HCT116 (cell line): ENCODE results near the gene MAP4. TPM values are rescaled to one million over a fixed set of nuclear protein-coding genes. Genes with fewer than 3 reads are reported as not detected.
"Not testable (repeated sequence)": the region's sequence is repeated elsewhere in the genome, so short reads cannot be mapped to it uniquely, and the experiment has no call there.

Source experiments
- ATAC-seq: fragments of 200-7000 bp; cut with Tn5 transposase; 2 replicates; pipeline ENCODE4 v1.9.1; 2020; ENCODE audit warnings: mild to moderate bottlenecking, moderate library complexity
- BruUV-seq: library from RNA; stranded (reverse); fragments of 400-500 nt; replicated peaks from 2 replicates; lab custom pipeline; 2021; lab: Mats Ljungman, UMichigan
- CTCF ChIA-PET: fragments of 300-600 bp; sonication (Branson Sonifier 250); formaldehyde crosslinking; loops from one replicate; lab custom pipeline; 2021; ENCODE audit warnings: antibody characterized with exemption; lab: Charles Lee
- POLR2A ChIA-PET: fragments of 300-600, 350-600 bp; sonication (Branson Sonifier 250); formaldehyde crosslinking; loops from one replicate; lab custom pipeline; 2021; ENCODE audit warnings: antibody characterized with exemption; lab: Charles Lee
- RAD21 ChIA-PET, 2 experiments: fragments of 300-600 bp; sonication (Branson Sonifier 250); formaldehyde crosslinking; loops; one replicate each; lab custom pipeline; 2023; ENCODE audit warnings: low total read pairs in 2 of 2; ENCODE audit not compliant: uncharacterized antibody in 2 of 2, unreplicated experiment in 2 of 2, low non-redundant PET in 1 of 2; lab: Charles Lee
- DNase-seq: peaks from one replicate; pipeline ENCODE4 v3.0.0-alpha.2; 2010; ENCODE audit warnings: low read depth, low spot score
- H2AFZ ChIP-seq: fragments of 200-600 bp; shearing (Covaris generic), sonication (generic); 2 replicates; pipeline ENCODE4 v1.6.1; 2017; ENCODE audit warnings: low read depth, mixed run types, mixed read lengths, antibody characterized with exemption, low read length; ENCODE audit not compliant: poor library complexity, severe bottlenecking
- H3K27ac ChIP-seq: 2 replicates; pipeline ENCODE4 v1.5.1; 2012; ENCODE audit warnings: low read depth, low read length
- H3K27me3 ChIP-seq: fragments of 200-600 bp; sonication (generic); 2 replicates; pipeline ENCODE4 v1.6.1; 2016; ENCODE audit warnings: mixed run types, low read length, mixed read lengths; ENCODE audit not compliant: insufficient read depth
- H3K36me3 ChIP-seq, 2 experiments: fragments of 200-500 bp in 1 of 2; fragments of 200-600 bp in 1 of 2; sonication (Bioruptor generic) in 1 of 2; sonication (generic) in 1 of 2; 2 replicates each; pipeline versions ENCODE4 v1.5.1 to v1.6.1; 2014 to 2016; ENCODE audit warnings: low read length in 2 of 2, inconsistent platforms in 1 of 2, mixed read lengths in 1 of 2, mixed run types in 1 of 2; ENCODE audit not compliant: insufficient read depth in 2 of 2, control insufficient read depth in 1 of 2
- H3K4me1 ChIP-seq, 2 experiments: fragments of 200-600 bp in 1 of 2; sonication (generic) in 1 of 2; 2 replicates each; pipeline versions ENCODE4 v1.5.1 to v1.6.1; 2012 to 2017; ENCODE audit warnings: low read length in 2 of 2, inconsistent platforms in 1 of 2, mild to moderate bottlenecking in 1 of 2, mixed read lengths in 1 of 2, mixed run types in 1 of 2, moderate library complexity in 1 of 2; ENCODE audit not compliant: insufficient read depth in 2 of 2, control insufficient read depth in 1 of 2
- H3K4me2 ChIP-seq: fragments of 200-600 bp; sonication (generic); 2 replicates; pipeline ENCODE4 v1.6.1; 2017; ENCODE audit warnings: mixed run types, low read length, mixed read lengths
- H3K4me3 ChIP-seq, 2 experiments: fragments of 200-600 bp in 1 of 2; sonication (generic) in 1 of 2; replicated peaks in 1 of 2; 2 replicates each; pipeline ENCODE4 v1.5.1; 2011 to 2016; ENCODE audit warnings: low read length in 2 of 2, control low read depth in 1 of 2, low read depth in 1 of 2, mild to moderate bottlenecking in 1 of 2, mixed read lengths in 1 of 2, mixed run types in 1 of 2
- H3K79me2 ChIP-seq: fragments of 200-600 bp; sonication (generic); 2 replicates; pipeline ENCODE4 v1.6.1; 2017; ENCODE audit warnings: mild to moderate bottlenecking, mixed run types, low read length, moderate library complexity, mixed read lengths; ENCODE audit not compliant: insufficient read depth
- H3K9ac ChIP-seq: fragments of 200-600 bp; sonication (generic); 2 replicates; pipeline ENCODE4 v1.6.1; 2016; ENCODE audit warnings: low read length, mixed read lengths
- H3K9me2 ChIP-seq: fragments of 200-600 bp; sonication (generic), shearing (Covaris generic); 2 replicates; pipeline ENCODE4 v1.6.1; 2017; ENCODE audit warnings: mixed run types, mild to moderate bottlenecking, moderate library complexity; ENCODE audit not compliant: insufficient read depth
- H3K9me3 ChIP-seq, 2 experiments: fragments of 200-500 bp in 1 of 2; fragments of 200-600 bp in 1 of 2; sonication (Bioruptor generic) in 1 of 2; sonication (generic) in 1 of 2; 2 replicates each; pipeline ENCODE4 v1.6.1; 2014 to 2017; ENCODE audit warnings: low read length in 2 of 2, mixed read lengths in 2 of 2, inconsistent platforms in 1 of 2, low read depth in 1 of 2, mild to moderate bottlenecking in 1 of 2, mixed run types in 1 of 2, moderate library complexity in 1 of 2; ENCODE audit not compliant: control insufficient read depth in 1 of 2, insufficient read depth in 1 of 2
- H4K20me1 ChIP-seq: fragments of 200-600 bp; sonication (generic), shearing (Covaris generic); 2 replicates; pipeline ENCODE4 v1.6.1; 2017; ENCODE audit warnings: mixed run types, mild to moderate bottlenecking, moderate library complexity; ENCODE audit not compliant: insufficient read depth
- CBX3 ChIP-seq: IDR thresholded peaks from 2 replicates; pipeline ENCODE4 v1.6.1; 2012; ENCODE audit warnings: low read depth
- CEBPB ChIP-seq: IDR thresholded peaks from 2 replicates; pipeline ENCODE4 v1.6.1; 2012; ENCODE audit warnings: low read depth
- CTCF ChIP-seq, 3 experiments: fragments of 200-600 bp in 1 of 3; sonication (generic) in 1 of 3; IDR thresholded peaks in 2 of 3; conservative IDR thresholded peaks in 1 of 3; 2 replicates each; pipeline ENCODE4 v1.5.1; 2012 to 2017; ENCODE audit warnings: low read depth in 2 of 3, low read length in 2 of 3, antibody characterized with exemption in 1 of 3, borderline replicate concordance in 1 of 3, control low read depth in 1 of 3, mild to moderate bottlenecking in 1 of 3, mixed read lengths in 1 of 3, mixed run types in 1 of 3, moderate library complexity in 1 of 3; ENCODE audit not compliant: insufficient read depth in 1 of 3
- EZH2phosphoT487 ChIP-seq: fragments of 200-600 bp; IDR thresholded peaks from 2 replicates; pipeline ENCODE4 v1.6.1; 2018; ENCODE audit warnings: antibody characterized with exemption, borderline replicate concordance
- JUND ChIP-seq: IDR thresholded peaks from 2 replicates; pipeline ENCODE4 v1.6.1; 2012
- RAD21 ChIP-seq: IDR thresholded peaks from 2 replicates; pipeline ENCODE4 v1.6.1; 2012; ENCODE audit warnings: low read depth, mild to moderate bottlenecking
- SIN3A ChIP-seq: IDR thresholded peaks from 2 replicates; pipeline ENCODE4 v1.6.1; 2012; ENCODE audit warnings: low read depth
- SP1 ChIP-seq: IDR thresholded peaks from 2 replicates; pipeline ENCODE4 v1.6.1; 2012; ENCODE audit warnings: low read depth
- ZFX ChIP-seq: fragments of 450-650 bp; IDR thresholded peaks from 2 replicates; pipeline ENCODE4 v1.6.1; 2017
- ZNF274 ChIP-seq: fragments of 200-500 bp; sonication (Bioruptor generic); IDR thresholded peaks from 2 replicates; pipeline ENCODE4 v1.6.1; 2014; ENCODE audit warnings: mild to moderate bottlenecking, low read depth, low read length, inconsistent platforms
- intact Hi-C: fragments of 100-400 bp; cut with micrococcal nuclease; formaldehyde crosslinking; loops from 2 replicates; pipeline ENCODE4 v1.10.0; 2022
- total RNA-seq: library from RNA; stranded (reverse); gene quantifications from one replicate; pipeline ENCODE4 v1.2.1, GENCODE V29; 2021; ENCODE audit not compliant: unreplicated experiment
- TF ChIP-seq, protein P1 (sequence below): IDR thresholded peaks from 2 replicates; pipeline ENCODE4 v1.6.1; 2011; ENCODE audit warnings: mild to moderate bottlenecking, low read length, moderate library complexity; ENCODE audit not compliant: insufficient replicate concordance; ENCODE audit errors: extremely low read depth

MAP4 gene
- total RNA-seq, 1 experiment from 2014 or later: 200 TPM

GRCh38 chr3:47887991-47888390 lies 128.2 kb downstream of the MAP4 start:
- H3K9me2 ChIP-seq, H2AFZ ChIP-seq, H3K9me3 ChIP-seq, H4K20me1 ChIP-seq, BruUV-seq, ATAC-seq, H3K27ac ChIP-seq, H3K4me3 ChIP-seq, H3K4me2 ChIP-seq, intact Hi-C loops, H3K4me1 ChIP-seq, H3K9ac ChIP-seq, POLR2A ChIA-PET, RAD21 ChIA-PET, H3K79me2 ChIP-seq, H3K27me3 ChIP-seq, DNase-seq: not testable (repeated sequence)
- peaks cover 3 to 11% of the 10 kb centered on the region in 2 experiments; a peak in 3 of 4 replicates for H3K36me3 ChIP-seq
- CTCF ChIA-PET: interaction anchor here (1.8 kb wide), 1 partner anchor 263 kb away, joined by 4 read pairs; no protein-coding TSS in a partner anchor

GRCh38 chr3:47885168-47885567 lies 131.0 kb downstream of the MAP4 start:
- no peak for DNase-seq
- Histone ChIP-seq H3K27me3 (no peaks in the 10 kb centered on the region), H3K4me1 (0 out of 4 replicates have a peak, but pooled peaks cover 0 to 5% of the 10 kb centered on the region in 2 experiments), H3K9ac (no peak overlapping the region), H3K27ac (no peak overlapping the region), H2AFZ (no peak overlapping the region), H3K4me3 (no peak overlapping the region), H3K9me3 (no peaks in the 10 kb centered on the region), H3K36me3 (no peaks in the 10 kb centered on the region), H3K79me2 (no peaks in the 10 kb centered on the region), H4K20me1 (no peaks in the 10 kb centered on the region), H3K9me2 (no peaks in the 10 kb centered on the region), H3K4me2 (no peak overlapping the region)
- CTCF ChIA-PET: no interaction called here
- BruUV-seq: no TSS peak
- intact Hi-C loops: no loop called here
- ATAC-seq: no peak
- POLR2A ChIA-PET: no interaction called here
- TF ChIP-seq EZH2phosphoT487: no peak
- TF ChIP-seq ZNF274: no peak
- TF ChIP-seq CBX3: no peak
- TF ChIP-seq SP1: no peak
- TF ChIP-seq, protein P1, sequence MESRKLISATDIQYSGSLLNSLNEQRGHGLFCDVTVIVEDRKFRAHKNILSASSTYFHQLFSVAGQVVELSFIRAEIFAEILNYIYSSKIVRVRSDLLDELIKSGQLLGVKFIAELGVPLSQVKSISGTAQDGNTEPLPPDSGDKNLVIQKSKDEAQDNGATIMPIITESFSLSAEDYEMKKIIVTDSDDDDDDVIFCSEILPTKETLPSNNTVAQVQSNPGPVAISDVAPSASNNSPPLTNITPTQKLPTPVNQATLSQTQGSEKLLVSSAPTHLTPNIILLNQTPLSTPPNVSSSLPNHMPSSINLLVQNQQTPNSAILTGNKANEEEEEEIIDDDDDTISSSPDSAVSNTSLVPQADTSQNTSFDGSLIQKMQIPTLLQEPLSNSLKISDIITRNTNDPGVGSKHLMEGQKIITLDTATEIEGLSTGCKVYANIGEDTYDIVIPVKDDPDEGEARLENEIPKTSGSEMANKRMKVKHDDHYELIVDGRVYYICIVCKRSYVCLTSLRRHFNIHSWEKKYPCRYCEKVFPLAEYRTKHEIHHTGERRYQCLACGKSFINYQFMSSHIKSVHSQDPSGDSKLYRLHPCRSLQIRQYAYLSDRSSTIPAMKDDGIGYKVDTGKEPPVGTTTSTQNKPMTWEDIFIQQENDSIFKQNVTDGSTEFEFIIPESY: no peak
- TF ChIP-seq SIN3A: no peak
- no peak for TF ChIP-seq JUND
- no peak for TF ChIP-seq RAD21
- no peak for TF ChIP-seq ZFX
- TF ChIP-seq CTCF (IDR thresholded peaks at IDR 0.05 in 2 of 3, conservative IDR thresholded peaks at IDR 0.05 in 1 of 3; ENCODE audit: borderline replicate concordance in 1 of 3, insufficient read depth in 1 of 3, low read depth in 2 of 3, low read length in 2 of 3): no peak
- TF ChIP-seq CEBPB: no peak
- RAD21 ChIA-PET: no interaction called here
